Measurements from ENCODE around the gene SDK2. TPM values are rescaled to one million over a fixed set of nuclear protein-coding genes. Genes with fewer than 3 reads are reported as not detected.

SDK2 gene
- total and polyA plus RNA-seq, 9 of the 15 experiments (the other 6 are each of a cell fraction or from before 2014, with no cell fraction given): 0.04 TPM; not detected in 8

- peak; percentile 52 for TF ChIP-seq JUND (IDR thresholded peaks at IDR 0.05; ENCODE audit: borderline replicate concordance, low read depth, low read length)
- TF ChIP-seq JUND (tag; IDR thresholded peaks at IDR 0.05; ENCODE audit: borderline replicate concordance, low read depth, low read length): no peak; the same call in 2 of the 3 replicates
- TF ChIP-seq KLF6 (CRISPR knock-in tag; IDR thresholded peaks at IDR 0.05; ENCODE audit: borderline replicate concordance): no peak
- no peak for TF ChIP-seq HEY1 (CRISPR knock-in tag; IDR thresholded peaks at IDR 0.05; ENCODE audit: borderline replicate concordance)
- 0 out of 2 replicates have a peak, but pooled peaks have one; percentile 58 for TF ChIP-seq HDAC2 (IDR thresholded peaks at IDR 0.05)
- TF ChIP-seq, protein P1, sequence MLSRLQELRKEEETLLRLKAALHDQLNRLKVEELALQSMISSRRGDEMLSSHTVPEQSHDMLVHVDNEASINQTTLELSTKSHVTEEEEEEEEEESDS (CRISPR knock-in tag; IDR thresholded peaks at IDR 0.05): no peak
- TF ChIP-seq, protein P2, sequence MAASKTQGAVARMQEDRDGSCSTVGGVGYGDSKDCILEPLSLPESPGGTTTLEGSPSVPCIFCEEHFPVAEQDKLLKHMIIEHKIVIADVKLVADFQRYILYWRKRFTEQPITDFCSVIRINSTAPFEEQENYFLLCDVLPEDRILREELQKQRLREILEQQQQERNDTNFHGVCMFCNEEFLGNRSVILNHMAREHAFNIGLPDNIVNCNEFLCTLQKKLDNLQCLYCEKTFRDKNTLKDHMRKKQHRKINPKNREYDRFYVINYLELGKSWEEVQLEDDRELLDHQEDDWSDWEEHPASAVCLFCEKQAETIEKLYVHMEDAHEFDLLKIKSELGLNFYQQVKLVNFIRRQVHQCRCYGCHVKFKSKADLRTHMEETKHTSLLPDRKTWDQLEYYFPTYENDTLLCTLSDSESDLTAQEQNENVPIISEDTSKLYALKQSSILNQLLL (CRISPR knock-in tag; IDR thresholded peaks at IDR 0.05; ENCODE audit: borderline replicate concordance): no peak
- TF ChIP-seq, protein P3, sequence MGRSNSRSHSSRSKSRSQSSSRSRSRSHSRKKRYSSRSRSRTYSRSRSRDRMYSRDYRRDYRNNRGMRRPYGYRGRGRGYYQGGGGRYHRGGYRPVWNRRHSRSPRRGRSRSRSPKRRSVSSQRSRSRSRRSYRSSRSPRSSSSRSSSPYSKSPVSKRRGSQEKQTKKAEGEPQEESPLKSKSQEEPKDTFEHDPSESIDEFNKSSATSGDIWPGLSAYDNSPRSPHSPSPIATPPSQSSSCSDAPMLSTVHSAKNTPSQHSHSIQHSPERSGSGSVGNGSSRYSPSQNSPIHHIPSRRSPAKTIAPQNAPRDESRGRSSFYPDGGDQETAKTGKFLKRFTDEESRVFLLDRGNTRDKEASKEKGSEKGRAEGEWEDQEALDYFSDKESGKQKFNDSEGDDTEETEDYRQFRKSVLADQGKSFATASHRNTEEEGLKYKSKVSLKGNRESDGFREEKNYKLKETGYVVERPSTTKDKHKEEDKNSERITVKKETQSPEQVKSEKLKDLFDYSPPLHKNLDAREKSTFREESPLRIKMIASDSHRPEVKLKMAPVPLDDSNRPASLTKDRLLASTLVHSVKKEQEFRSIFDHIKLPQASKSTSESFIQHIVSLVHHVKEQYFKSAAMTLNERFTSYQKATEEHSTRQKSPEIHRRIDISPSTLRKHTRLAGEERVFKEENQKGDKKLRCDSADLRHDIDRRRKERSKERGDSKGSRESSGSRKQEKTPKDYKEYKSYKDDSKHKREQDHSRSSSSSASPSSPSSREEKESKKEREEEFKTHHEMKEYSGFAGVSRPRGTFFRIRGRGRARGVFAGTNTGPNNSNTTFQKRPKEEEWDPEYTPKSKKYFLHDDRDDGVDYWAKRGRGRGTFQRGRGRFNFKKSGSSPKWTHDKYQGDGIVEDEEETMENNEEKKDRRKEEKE (IDR thresholded peaks at IDR 0.05; ENCODE audit: borderline replicate concordance in 1 of 2, control insufficient read depth in 1 of 2, low read depth in 2 of 2, low read length in 1 of 2): 0 out of 4 replicates have a peak, but pooled peaks of 1 of the 2 experiments have one; percentile 30
- no peak for TF ChIP-seq LEF1 (IDR thresholded peaks at IDR 0.05)
- TF ChIP-seq ERF (CRISPR knock-in tag; IDR thresholded peaks at IDR 0.05): no peak
- peak; percentile 83 for TF ChIP-seq DPF2 (IDR thresholded peaks at IDR 0.05)
- peak in 1 of 2 experiments; percentile 38; a peak in 1 of 4 replicates for TF ChIP-seq ZMIZ1 (IDR thresholded peaks at IDR 0.05; ENCODE audit: low read depth in 2 of 2, low read length in 2 of 2)
- TF ChIP-seq, protein P4, sequence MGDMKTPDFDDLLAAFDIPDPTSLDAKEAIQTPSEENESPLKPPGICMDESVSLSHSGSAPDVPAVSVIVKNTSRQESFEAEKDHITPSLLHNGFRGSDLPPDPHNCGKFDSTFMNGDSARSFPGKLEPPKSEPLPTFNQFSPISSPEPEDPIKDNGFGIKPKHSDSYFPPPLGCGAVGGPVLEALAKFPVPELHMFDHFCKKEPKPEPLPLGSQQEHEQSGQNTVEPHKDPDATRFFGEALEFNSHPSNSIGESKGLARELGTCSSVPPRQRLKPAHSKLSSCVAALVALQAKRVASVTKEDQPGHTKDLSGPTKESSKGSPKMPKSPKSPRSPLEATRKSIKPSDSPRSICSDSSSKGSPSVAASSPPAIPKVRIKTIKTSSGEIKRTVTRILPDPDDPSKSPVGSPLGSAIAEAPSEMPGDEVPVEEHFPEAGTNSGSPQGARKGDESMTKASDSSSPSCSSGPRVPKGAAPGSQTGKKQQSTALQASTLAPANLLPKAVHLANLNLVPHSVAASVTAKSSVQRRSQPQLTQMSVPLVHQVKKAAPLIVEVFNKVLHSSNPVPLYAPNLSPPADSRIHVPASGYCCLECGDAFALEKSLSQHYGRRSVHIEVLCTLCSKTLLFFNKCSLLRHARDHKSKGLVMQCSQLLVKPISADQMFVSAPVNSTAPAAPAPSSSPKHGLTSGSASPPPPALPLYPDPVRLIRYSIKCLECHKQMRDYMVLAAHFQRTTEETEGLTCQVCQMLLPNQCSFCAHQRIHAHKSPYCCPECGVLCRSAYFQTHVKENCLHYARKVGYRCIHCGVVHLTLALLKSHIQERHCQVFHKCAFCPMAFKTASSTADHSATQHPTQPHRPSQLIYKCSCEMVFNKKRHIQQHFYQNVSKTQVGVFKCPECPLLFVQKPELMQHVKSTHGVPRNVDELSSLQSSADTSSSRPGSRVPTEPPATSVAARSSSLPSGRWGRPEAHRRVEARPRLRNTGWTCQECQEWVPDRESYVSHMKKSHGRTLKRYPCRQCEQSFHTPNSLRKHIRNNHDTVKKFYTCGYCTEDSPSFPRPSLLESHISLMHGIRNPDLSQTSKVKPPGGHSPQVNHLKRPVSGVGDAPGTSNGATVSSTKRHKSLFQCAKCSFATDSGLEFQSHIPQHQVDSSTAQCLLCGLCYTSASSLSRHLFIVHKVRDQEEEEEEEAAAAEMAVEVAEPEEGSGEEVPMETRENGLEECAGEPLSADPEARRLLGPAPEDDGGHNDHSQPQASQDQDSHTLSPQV (IDR thresholded peaks at IDR 0.05): peak; percentile 75
Observed at GRCh38 chr17:73309727-73310596, 334.3 kb downstream of the SDK2 start (continued).

Data from K562 (cell line).